G401.6 (cell line): ENCODE data around the gene FAR2.
"Not testable (repeated sequence)": the region's sequence is repeated elsewhere in the genome, so short reads cannot be mapped to it uniquely, and the experiment has no call there.

Source experiments
- FAIRE-seq: peaks from 2 replicates; lab custom pipeline; 2012; peaks lifted over from hg19 to GRCh38; lab: Jason Lieb, UNC

Gene FAR2

GRCh38 chr12:29234965-29235626, 86.0 kb downstream of the FAR2 start:
- FAIRE-seq = no peak

- FAIRE-seq = no peak
These were observed 89.8 kb downstream of the FAR2 start for GRCh38 chr12:29238822-29239291.

- no peak for FAIRE-seq
These were observed 90.3 kb downstream of the FAR2 start for GRCh38 chr12:29239336-29239735.

GRCh38 chr12:29240441-29240840, 91.4 kb downstream of the FAR2 start:
- FAIRE-seq = no peak

- no peak for FAIRE-seq
These were observed 92.9 kb downstream of the FAR2 start for GRCh38 chr12:29241821-29242591.

GRCh38 chr12:29242921-29243431, 93.9 kb downstream of the FAR2 start:
- no peak for FAIRE-seq

GRCh38 chr12:29244159-29244765, 95.2 kb downstream of the FAR2 start:
- no peak for FAIRE-seq

GRCh38 chr12:29245246-29245645, 96.2 kb downstream of the FAR2 start:
- FAIRE-seq = no peak

GRCh38 chr12:29249930-29250329, 100.9 kb downstream of the FAR2 start:
- no peak for FAIRE-seq

GRCh38 chr12:29253906-29254625, 105.0 kb downstream of the FAR2 start:
- FAIRE-seq = no peak

GRCh38 chr12:29255042-29255441, 106.0 kb downstream of the FAR2 start:
- FAIRE-seq = no peak

- FAIRE-seq = no peak
These were observed 107.5 kb downstream of the FAR2 start for GRCh38 chr12:29256598-29256997.

GRCh38 chr12:29257687-29258086, 108.6 kb downstream of the FAR2 start:
- not testable (repeated sequence) for FAIRE-seq

- FAIRE-seq = no peak
These were observed 115.3 kb downstream of the FAR2 start for GRCh38 chr12:29264424-29264823.

GRCh38 chr12:29269706-29270408, 120.8 kb downstream of the FAR2 start:
- no peak for FAIRE-seq

- FAIRE-seq = no peak
These were observed 121.4 kb downstream of the FAR2 start for GRCh38 chr12:29270446-29270845.

- no peak for FAIRE-seq
These were observed 124.2 kb downstream of the FAR2 start for GRCh38 chr12:29273178-29273843.

- FAIRE-seq = no peak
These were observed 126.8 kb downstream of the FAR2 start for GRCh38 chr12:29275834-29276233.

- FAIRE-seq = no peak
These were observed 128.2 kb downstream of the FAR2 start for GRCh38 chr12:29277231-29277630.

GRCh38 chr12:29278673-29279420, 129.8 kb downstream of the FAR2 start:
- FAIRE-seq = no peak
